HUES6 (cell line): ENCODE results near the gene YAF2.

Experiments
- H3K27ac ChIP-seq: 2 replicates; pipeline ENCODE4 v1.7.0; 2013; ENCODE audit warnings: low read depth, mild to moderate bottlenecking, low read length, inconsistent platforms
- H3K27me3 ChIP-seq: 2 replicates; pipeline ENCODE4 v1.6.1; 2013; ENCODE audit warnings: low read length; ENCODE audit not compliant: control insufficient read depth, insufficient read depth
- H3K36me3 ChIP-seq: 2 replicates; pipeline ENCODE4 v1.6.1; 2013; ENCODE audit warnings: low read length; ENCODE audit not compliant: control insufficient read depth, insufficient read depth
- H3K4me1 ChIP-seq: 2 replicates; pipeline ENCODE4 v1.6.1; 2013; ENCODE audit warnings: low read length; ENCODE audit not compliant: control insufficient read depth, insufficient read depth
- H3K4me3 ChIP-seq: 2 replicates; pipeline ENCODE4 v1.5.1; 2013; ENCODE audit warnings: low read depth, low read length
- H3K9ac ChIP-seq: one replicate; pipeline ENCODE4 v1.6.1; 2013; ENCODE audit warnings: mild to moderate bottlenecking, low read length
- H3K9me3 ChIP-seq: 2 replicates; pipeline ENCODE4 v1.6.1; 2013; ENCODE audit warnings: low read depth, low read length; ENCODE audit not compliant: control insufficient read depth, insufficient read depth

YAF2 gene

GRCh38 chr12:42275499-42275898 is 37.5 kb upstream of the YAF2 start:
- Histone ChIP-seq H3K9ac (no peak overlapping the region), H3K27me3 (no peaks in the 10 kb centered on the region), H3K4me1 (no peaks in the 10 kb centered on the region), H3K27ac (no peak overlapping the region), H3K9me3 (no peaks in the 10 kb centered on the region; the same call in 1 of the 2 replicates), H3K36me3 (no peaks in the 10 kb centered on the region), H3K4me3 (no peak overlapping the region)

DNA sequence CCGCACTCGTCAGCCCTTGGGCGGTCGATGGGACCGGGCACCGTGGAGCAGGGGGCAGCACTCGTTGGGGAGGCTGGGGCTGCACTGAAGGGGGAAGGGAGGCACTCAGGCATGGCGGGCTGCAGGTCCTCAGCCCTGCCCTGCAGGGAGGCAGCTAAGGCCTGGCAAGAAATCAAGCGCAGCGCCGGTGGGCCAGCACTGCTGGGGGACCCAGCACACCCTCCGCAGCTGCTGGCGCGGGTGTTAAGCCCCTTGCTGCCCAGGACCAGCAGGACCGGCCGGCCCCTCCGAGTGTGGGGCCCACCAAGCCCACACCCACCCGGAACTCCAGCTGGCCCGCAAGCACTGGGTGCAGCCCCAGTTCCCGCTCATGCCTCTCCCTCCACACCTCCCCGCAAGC is 35.7 kb upstream of the YAF2 start:
- Histone ChIP-seq H3K36me3 (no peaks in the 10 kb centered on the region), H3K4me1 (no peaks in the 10 kb centered on the region), H3K4me3 (no peak overlapping the region), H3K9ac (no peak overlapping the region), H3K9me3 (no peaks in the 10 kb centered on the region; the same call in 1 of the 2 replicates), H3K27me3 (no peaks in the 10 kb centered on the region), H3K27ac (no peak overlapping the region)

DNA sequence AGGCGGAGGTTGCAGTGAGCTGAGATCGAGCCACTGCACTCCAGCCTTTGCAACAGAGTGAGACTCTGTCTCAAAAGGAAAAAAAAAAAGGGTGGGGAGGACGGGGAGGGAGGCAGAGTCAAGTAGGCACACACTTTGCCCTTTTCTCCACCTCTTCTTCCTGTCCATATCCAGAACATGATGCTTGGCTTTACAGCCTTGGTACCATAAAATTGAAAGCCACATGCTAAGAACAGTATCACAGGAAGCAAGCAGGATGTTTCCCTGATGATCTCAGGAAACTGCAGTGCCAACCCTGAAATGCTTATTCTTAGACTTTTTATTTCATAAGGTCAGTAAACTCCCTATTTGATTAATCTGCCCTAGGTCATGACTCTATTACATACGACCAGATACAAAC is 32.5 kb upstream of the YAF2 start:
- H3K4me3 ChIP-seq: no peak overlapping the region
- H3K4me1 ChIP-seq: no peaks in the 10 kb centered on the region
- no peaks in the 10 kb centered on the region for H3K36me3 ChIP-seq
- no peaks in the 10 kb centered on the region for H3K27me3 ChIP-seq
- H3K9ac ChIP-seq: no peak overlapping the region
- H3K9me3 ChIP-seq: no peaks in the 10 kb centered on the region; the same call in 1 of the 2 replicates
- H3K27ac ChIP-seq: no peak overlapping the region

DNA sequence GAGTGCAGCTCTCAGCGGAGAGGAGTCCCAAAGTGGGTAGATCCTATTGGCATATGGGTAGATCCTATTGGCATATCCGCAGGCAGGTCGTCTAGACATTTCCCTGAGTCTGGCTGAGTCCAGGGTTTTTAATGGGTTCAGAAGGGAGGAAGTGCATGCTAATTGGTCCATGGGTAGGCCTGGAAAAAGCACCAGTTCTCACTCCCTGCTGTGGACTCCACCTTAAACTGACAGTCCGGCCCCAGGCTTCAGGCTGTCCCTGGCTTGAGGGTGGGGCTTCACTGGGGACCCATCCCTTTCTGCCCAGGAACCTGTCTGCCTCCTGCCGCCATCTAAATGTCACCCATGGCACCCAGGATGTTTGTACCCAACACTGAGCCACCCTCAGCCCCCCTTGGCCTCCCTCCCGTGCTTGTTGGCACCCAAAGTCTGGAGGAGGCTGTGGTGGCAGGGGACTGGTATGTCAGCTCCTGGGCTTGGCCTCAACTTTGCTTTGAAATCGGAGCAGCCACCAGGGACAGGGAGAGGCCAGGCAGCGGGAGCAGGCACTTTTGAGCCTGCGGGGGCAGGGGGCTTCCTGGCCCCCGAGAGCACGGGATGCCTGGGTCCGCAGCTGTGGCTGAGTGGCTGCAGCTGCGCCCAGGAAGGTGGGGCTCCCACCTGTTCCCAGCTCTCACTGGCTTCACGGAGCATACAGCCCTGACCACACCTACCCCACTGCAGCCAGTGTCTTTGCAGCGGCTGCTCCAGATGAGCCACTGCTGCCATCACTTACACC is 29.6 kb upstream of the YAF2 start:
- no peaks in the 10 kb centered on the region for H3K9me3 ChIP-seq
- H3K9ac ChIP-seq: no peak overlapping the region
- H3K4me1 ChIP-seq: no peaks in the 10 kb centered on the region
- no peaks in the 10 kb centered on the region for H3K27me3 ChIP-seq
- no peak overlapping the region for H3K27ac ChIP-seq
- no peaks in the 10 kb centered on the region for H3K36me3 ChIP-seq
- H3K4me3 ChIP-seq: no peak overlapping the region

DNA sequence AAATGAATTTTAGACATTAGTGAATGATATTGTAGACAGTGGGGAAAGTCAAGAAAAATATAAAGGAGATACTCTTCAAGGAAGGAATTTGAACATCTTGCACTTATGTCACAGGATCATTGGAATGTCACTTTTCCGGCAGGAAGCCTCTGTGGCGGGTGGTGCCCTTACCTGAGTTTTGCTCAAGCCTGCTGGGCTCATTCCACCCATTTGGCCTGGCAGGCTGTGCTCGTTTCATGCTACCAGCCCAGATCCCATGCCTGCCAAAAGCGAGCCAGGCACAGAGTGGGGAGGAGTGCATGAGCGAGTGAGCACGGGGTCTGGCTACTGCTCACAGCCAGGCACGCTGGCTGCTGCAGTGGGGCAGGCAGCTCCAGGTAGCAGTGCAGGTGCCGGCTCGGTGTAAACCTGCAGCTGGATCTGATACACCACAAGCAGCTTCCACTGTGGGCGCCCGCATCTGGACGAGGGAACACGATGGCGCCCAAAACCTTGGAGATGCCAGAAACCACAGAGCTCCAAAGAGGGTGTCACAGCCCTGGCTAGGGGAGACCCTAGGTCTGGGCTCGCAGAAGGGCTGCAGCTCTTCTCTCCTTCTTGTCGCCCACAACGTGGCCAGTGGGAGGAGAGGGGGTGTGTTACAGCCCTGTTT is 28.7 kb upstream of the YAF2 start:
- Histone ChIP-seq H3K4me3 (no peak overlapping the region), H3K36me3 (no peaks in the 10 kb centered on the region), H3K27me3 (no peaks in the 10 kb centered on the region), H3K27ac (no peak overlapping the region), H3K9me3 (no peaks in the 10 kb centered on the region), H3K9ac (no peak overlapping the region), H3K4me1 (no peaks in the 10 kb centered on the region)

DNA sequence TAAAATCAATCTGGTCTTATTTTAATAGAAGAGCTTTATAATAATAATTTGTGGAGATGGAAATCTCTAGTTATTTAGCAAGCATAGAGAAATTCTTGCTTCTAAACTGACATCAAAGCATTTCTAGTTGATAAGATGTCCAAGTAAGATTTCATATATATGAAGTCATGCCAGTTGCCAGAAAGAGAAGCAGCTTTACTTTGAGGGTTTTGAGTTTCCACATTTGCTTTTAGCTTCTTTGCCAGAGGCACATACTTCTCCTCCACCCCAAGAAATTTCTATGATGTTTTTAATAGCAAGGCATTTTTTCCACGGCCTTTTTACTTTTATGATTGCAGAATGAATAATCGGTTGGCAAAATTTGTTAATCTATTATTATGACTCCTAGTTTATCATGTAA is 24.2 kb upstream of the YAF2 start:
- no peaks in the 10 kb centered on the region for H3K4me1 ChIP-seq

DNA sequence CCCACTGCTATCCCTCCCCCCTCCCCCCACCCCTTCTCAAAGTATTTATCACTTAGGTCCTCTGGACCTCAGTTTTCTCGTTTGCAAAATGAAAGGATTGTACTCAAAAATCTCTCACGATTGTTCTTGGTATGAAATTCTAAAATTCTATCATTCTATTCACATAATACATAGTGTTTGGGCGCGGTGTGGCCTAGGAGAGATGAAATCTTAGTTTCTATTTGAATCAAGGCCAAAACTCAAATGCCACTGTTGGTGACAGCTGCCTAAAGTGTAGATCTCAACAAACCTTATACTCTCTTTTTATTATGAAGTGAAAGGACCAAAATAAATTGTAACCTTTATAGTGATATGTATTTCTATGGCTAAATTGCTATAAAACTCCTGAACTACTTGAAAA is 23.7 kb upstream of the YAF2 start:
- no peaks in the 10 kb centered on the region for H3K27me3 ChIP-seq
- no peaks in the 10 kb centered on the region for H3K36me3 ChIP-seq
- H3K9ac ChIP-seq: no peak overlapping the region

More for the DNA sequence above, 24.2 kb upstream of the YAF2 start:
- Histone ChIP-seq H3K36me3 (no peaks in the 10 kb centered on the region), H3K27me3 (no peaks in the 10 kb centered on the region), H3K9me3 (no peaks in the 10 kb centered on the region), H3K9ac (no peak overlapping the region), H3K27ac (no peak overlapping the region), H3K4me3 (no peak overlapping the region)

GRCh38 chr12:42260518-42260917 is 22.5 kb upstream of the YAF2 start:
- Histone ChIP-seq H3K9me3 (no peaks in the 10 kb centered on the region), H3K9ac (no peak overlapping the region), H3K27me3 (no peaks in the 10 kb centered on the region), H3K4me1 (no peaks in the 10 kb centered on the region), H3K4me3 (no peak overlapping the region), H3K36me3 (no peaks in the 10 kb centered on the region), H3K27ac (no peak overlapping the region)

More for the DNA sequence above, 23.7 kb upstream of the YAF2 start:
- H3K4me3 ChIP-seq: no peak overlapping the region
- no peaks in the 10 kb centered on the region for H3K9me3 ChIP-seq
- H3K27ac ChIP-seq: no peak overlapping the region
- no peaks in the 10 kb centered on the region for H3K4me1 ChIP-seq

GRCh38 chr12:42259699-42260098 is 21.7 kb upstream of the YAF2 start:
- H3K4me1 ChIP-seq: no peaks in the 10 kb centered on the region
- H3K9ac ChIP-seq: no peak overlapping the region
- H3K36me3 ChIP-seq: no peaks in the 10 kb centered on the region
- no peaks in the 10 kb centered on the region for H3K27me3 ChIP-seq
- no peak overlapping the region for H3K27ac ChIP-seq
- H3K9me3 ChIP-seq: no peaks in the 10 kb centered on the region
- no peak overlapping the region for H3K4me3 ChIP-seq

DNA sequence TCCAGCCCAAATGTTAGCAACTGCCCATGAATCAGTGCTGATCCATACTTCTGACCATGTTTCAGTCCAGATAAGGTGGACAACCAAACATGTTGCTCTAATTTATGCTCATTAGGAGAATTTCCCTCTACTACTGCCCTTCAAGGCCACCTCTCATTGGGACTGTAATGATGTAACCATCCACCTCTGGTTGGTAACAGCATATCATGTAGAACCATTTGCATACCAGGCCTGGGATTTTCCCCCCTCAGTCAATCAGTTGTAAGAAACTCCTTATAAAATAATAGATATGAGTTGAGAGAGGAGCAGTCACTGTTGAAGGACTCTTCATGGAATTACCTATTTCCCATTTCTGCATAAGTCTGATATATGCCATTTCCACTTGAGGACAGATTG is 17.8 kb upstream of the YAF2 start:
- no peak overlapping the region for H3K9ac ChIP-seq
- H3K9me3 ChIP-seq: no peaks in the 10 kb centered on the region
- H3K36me3 ChIP-seq: no peaks in the 10 kb centered on the region
- H3K4me1 ChIP-seq: no peaks in the 10 kb centered on the region
- H3K27me3 ChIP-seq: no peaks in the 10 kb centered on the region
- no peak overlapping the region for H3K4me3 ChIP-seq
- H3K27ac ChIP-seq: no peak overlapping the region

GRCh38 chr12:42255221-42255865 is 17.3 kb upstream of the YAF2 start:
- Histone ChIP-seq H3K4me1 (no peaks in the 10 kb centered on the region), H3K4me3 (no peak overlapping the region)

More at GRCh38 chr12:42255221-42255865, 17.3 kb upstream of the YAF2 start:
- H3K27ac ChIP-seq: no peak overlapping the region
- no peaks in the 10 kb centered on the region for H3K9me3 ChIP-seq
- H3K27me3 ChIP-seq: no peaks in the 10 kb centered on the region
- H3K36me3 ChIP-seq: no peaks in the 10 kb centered on the region
- H3K9ac ChIP-seq: no peak overlapping the region
